Stimulated activated CD8-positive, alpha-beta memory T cell treated with anti-CD3 and anti-CD28 coated beads, Interleukin-4, amount 100 ng/mL, for 24 hours (primary cell): Measurements from ENCODE around the gene GNB5.
"Not testable (repeated sequence)": the region's sequence is repeated elsewhere in the genome, so short reads cannot be mapped to it uniquely, and the experiment has no call there.

ENCODE experiments used
- DNase-seq: peaks from one replicate; pipeline ENCODE4 v3.0.0-alpha.2; 2020; ENCODE audit warnings: low read depth

Gene GNB5

DNA sequence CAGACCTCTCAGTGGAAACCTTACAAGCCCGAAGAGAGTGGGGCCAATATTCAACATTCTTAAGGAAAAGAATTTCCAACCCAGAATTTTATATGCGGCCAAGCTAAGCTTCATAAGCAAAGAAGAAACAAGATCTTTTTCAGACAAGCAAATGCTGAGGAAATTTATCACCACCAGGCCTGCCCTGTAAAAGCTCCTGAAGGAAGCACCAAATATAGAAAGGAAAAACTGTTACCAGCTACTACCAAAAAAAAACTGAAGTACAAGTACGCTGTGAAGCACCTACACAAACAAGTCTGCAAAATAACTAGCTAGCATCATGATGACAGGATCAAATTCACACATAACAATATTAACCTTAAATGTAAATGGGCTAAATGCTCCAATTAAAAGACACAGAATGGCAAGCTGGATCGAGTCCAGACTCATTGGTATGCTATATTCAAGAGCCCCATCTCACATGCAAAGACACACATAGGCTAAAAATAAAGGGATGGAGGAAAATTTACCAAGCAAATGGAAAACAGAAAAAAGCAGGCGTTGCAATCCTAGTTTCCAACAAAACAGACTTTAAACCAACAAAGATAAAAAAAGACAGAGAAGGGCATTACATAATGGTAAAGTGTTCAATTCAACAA lies 25.6 kb downstream of the GNB5 start:
- DNase-seq, result not testable (repeated sequence)

DNA sequence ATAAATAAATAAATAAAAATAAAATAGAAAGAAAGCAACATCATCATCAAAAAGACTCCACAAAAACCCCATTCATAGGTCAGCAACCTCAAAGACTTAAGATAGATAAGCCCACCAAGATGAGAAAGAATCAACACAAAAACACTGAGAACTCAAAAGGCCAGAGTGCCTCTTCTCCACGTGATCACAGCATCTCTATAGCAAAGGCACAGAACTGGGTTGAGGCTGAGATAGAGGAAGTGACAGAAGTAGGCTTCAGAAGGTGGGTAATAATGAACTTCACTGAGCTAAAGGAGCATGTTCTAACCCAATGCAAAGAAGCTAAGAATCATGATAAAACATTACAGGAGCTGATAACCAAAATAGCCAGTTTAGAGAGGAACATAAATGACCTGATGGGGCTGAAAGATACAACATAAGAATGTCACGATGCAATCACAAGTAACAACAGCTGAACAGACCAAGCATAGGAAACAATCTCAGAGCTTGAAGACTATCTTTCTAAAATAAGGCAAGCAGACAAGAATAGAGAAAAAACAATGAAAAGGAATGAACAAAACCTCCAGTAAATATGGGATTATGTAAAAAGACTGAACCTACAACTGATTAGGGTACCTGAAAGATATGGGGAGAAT lies 26.4 kb downstream of the GNB5 start:
- no peak for DNase-seq

DNA sequence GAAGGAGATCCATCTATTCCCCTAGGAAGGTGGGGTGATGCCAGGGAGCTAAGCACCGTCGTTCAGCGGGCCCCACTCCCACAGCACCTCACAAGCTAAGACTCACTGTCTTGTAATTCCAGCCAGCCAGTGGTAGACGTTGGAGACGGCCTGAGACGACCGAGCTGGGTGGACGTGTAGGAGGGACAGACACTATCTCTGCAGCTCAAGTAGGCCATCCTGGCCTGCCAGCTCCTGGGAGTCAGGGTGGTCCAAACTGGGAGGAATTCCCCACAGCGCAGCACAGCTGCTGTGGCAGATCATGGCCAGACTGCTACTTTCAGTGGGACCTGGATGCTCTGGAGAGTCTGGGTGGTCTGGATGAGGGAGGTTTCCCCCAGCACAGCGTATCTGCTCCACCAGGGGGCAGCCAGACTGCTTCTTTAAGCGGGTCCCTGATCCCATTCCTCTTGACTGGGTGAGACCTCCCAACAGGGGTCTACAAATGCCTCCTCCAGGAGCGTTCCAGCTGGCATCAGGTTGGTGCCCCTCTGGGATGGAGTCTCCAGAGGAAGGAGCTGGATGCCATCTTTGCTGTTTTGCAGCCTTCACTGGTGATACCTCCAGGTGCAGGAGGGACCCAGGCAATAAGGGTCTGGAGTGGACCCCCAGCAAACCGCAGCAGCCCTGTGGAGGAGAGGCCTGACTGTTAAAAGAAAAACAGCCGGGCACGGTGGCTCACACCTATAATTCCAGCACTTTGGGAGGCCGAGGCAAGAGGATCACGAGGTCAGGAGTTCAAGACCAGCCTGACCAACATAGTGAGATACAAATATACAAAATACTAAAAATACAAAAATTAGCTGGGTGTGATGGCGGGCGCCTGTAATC lies 27.6 kb downstream of the GNB5 start:
- no peak for DNase-seq

DNA sequence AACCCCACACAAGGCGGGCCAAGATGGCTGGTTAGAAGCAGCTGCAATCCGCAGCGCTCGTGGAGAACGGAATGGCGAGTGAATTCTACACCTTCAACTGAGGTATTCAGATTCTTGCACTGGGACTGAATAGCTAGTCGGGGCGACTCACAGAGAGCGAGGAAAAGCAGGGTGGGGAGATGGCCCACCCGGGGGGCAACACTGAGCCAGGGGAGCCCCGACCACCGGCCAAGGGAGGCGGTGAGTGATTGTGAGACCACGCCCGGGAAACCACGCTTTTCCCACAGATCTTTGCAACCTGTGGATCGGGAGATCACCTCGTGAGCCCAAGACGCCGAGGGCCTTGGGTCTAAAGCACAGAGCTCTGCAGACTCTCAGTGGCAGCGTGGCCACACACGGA lies 28.3 kb downstream of the GNB5 start:
- no peak for DNase-seq

DNA sequence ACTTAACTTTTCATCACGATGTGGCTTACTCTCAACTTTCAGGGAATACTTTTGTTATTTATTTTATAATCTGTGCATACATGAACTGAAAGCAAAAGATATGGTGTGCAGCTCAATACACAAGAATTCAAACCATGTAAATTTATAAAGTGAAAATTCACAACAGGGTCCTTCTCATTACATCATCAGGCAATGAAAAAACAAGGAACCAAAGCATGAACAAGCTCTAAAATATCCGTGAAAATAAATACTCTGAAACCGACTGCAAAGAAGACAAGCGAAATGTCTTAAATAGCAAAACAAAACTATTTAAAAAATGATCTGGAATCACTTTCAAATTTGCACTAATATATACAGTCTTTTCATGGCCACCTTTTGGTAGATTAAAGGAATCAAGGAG lies 28.9 kb downstream of the GNB5 start:
- DNase-seq, result no peak

DNA sequence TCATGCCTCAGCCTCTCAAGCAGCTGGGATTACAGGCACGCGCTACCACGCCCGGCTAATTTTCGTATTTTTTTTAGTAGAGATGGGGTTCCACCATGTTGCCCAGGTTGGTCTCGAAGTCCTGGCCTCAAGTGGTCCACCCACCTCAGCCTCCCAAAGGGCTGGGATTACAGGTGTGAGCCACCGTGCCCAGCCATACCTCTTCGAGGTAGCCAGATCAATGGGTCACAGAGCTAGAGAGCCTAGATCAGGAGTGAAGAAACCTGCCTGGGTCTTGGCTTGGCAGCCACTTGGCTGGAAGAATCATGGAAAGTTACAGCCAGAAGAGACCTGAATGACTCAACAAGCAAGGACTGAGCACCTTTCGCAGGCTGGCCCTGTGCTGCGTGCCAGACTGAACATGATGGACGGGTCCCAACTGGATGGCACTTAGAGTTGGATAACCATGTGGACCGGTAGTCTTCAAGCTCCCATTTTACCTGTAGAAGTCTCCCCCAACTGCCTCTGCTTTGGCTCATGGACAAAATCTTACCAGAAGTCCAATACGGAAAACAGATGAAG lies 29.7 kb downstream of the GNB5 start:
- no peak for DNase-seq

DNA sequence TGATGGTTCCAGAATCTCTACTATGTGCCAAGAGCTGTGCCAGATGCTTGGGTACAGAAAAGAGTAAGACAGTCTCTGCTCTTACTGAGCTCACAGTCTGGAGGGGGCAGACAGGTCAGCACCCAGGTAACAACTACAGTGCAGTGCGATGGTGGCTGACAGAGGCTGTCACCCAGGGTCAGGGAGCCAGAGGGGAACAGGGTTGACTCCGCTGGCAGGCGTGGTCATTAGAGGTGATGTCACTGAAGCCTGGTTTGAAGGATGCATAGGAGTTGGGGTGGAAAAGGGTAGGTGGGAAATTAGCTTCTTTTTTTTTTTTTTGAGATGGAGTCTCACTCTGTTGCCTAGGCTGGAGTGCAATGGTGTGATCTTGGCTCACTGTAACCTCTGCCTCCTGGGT lies 31.5 kb downstream of the GNB5 start:
- no peak for DNase-seq

DNA sequence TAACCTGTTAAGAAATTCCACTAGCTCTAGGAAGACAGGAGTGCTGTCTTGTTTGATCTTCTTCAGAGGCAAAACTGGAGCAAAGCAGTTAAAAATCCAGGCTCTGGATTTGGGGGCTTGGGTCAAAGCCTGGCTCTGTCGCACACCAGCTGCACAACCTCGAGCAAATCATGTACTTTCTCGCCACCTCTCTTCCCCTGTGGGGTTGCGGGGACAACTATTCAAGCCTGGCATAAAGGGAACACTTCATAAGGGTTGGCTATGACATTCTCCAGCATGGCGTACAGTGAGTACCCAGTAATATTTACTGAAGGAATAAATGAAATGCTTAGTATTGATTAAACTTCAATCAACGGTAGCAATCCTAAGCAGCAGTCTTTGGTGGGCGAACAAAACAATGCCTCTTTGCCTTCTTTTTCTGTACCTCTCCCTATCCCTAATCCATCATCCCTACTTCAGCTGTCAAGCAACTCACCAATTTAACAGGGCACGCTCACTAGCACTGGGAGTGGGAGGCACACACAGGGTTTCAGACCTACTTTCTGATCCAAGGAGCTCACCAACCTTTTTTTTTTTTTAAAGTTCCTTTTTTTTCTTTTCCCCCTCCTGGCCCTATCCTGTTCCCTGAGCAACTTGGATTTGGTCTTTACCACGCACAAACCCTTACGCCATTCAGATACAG lies 33.0 kb downstream of the GNB5 start:
- no peak for DNase-seq

DNA sequence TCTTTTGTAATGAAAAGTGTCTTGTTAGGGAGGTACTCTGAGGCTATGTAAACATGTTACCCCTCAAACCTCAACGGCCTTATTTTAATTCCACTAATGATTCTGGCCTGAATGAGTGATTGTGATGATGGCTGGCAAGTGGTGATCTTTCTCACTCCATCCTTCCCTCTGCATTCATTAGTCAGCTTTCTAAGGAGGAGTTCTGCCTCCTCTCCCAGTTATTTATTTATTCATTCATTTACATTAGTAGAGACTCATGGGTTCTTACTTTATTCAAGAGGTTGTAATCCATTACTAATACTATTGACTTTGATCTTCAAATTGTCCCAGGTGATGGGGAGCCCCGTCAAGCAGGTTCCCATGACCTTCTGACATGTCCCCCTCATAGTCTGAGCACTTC lies 35.3 kb downstream of the GNB5 start:
- no peak for DNase-seq

DNA sequence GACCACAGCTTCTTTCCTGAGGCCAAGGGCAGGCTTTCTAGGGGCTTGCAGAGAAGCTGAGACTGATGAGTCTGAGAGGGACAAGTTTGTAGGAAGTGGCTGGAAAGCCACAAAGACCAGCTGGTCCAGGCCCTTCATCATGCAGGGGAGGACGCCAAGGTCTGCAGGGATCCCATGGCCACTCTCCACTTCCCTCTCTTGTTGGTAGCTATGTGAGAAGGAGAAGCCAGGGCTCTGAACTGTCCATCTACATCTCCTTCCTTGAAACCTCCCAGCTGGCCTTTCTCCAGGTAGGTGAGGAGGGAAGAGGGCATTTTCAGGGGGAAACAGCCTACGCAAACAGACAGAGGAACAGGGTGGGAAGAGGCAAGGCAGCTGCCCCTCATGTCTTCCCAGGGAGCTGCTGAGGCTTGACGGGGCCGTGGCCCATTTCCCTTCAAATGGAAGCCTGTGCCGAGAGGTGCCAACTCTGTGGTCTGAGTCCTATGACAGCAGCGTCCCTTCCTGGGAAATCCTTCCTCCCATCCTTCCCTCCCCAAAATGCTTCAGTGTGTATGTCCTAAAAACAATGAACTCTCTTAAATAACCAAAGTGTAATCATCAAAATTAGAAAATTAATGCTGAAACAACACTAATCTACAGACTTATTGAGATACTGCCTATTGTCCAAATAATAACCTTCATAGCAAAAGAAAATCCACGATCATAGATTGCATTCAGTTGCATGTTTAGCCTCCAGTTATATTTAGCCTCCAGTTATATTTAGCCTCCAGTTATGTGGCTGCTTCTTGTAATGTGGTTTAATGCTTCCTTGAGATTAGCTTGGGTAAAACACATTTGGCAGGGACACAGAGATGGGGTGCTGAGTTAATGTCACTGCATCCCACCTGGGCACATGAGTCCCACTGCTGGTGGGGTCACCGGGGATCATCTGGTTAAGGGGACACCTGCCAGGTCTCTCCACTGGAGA lies 36.0 kb downstream of the GNB5 start:
- DNase-seq, result no peak

DNA sequence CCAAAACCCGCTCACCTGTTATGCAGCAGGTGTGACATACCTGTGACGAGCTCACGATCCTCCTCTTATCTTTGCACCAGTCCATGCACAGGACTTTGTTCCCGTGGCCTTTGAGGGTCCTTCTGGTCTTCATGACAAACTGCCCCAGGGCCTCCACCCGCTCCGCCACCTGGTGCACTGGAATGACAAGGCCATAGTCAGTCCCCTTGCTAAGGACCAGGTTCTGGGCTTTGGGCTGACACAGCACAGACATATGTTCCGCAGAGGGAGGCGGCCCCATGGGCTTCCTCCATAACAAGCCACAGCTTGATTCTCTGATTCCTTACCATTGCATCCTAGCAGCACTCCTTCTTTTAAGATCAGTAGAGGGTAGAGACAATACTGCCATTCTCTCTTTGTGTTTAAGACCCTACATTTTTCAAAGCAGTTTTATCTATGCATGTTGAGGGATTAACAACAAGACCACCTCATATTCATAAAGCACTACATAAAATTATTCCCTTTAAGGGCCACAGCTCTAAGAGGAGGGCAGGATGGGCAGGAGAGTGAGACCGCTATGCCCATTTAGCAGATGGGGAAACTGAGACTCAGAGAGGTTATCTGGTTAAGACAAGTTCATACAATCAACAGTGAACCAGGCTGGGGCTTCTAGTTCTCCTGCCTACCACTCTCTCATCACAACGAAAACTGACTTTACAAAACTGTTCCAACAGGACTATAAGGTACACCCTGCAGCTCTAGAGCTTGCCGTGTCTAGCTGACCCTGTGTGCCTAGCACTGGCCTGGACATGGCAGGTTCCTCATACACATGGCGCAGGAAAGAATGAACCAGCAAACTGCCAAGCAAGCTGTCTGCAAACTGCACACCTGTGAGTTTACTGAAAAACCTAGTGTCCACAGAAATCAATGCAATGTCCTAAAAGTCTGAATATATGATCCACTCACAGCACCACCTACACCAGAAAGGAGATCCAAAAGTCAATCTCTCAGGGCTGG lies 37.0 kb downstream of the GNB5 start:
- no peak for DNase-seq

DNA sequence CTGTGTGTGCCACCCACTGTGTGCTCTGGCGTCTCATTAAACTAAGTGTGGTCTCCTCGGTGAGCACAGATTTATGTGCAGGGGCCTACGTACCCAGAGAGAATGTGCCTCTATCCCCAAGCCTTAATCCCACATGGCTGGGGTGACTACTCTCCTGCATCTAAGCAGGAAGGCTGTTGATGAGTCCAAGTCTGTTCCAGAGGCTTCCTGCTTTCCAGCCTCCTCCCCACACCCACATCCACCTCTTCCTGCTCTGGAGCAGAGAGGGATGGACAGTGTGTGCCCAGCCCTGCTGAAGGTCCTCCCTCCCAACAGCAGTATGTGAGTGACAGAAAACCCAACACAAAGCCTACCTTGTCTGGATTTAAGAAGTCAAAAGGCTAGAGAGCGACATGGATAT lies 39.8 kb downstream of the GNB5 start:
- no peak for DNase-seq

DNA sequence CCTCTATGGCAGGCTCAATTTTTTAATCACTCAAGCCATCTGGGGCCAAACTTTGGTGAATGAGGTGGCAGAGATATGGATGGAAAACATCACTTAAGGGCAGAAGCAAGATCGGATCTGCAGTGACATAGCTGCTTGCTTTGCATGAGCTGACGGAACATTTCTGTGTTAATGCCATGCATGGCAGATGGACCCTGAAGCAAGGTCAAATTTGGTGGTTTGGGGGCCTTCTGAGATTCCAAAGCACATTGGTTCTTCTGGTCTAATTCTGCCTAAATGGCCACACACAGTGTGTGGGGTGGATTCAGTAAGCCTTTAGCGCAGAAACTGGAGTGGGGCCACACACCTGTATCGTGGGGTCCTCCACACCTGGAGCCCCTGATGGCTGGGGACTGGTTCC lies 40.3 kb downstream of the GNB5 start:
- no peak for DNase-seq

DNA sequence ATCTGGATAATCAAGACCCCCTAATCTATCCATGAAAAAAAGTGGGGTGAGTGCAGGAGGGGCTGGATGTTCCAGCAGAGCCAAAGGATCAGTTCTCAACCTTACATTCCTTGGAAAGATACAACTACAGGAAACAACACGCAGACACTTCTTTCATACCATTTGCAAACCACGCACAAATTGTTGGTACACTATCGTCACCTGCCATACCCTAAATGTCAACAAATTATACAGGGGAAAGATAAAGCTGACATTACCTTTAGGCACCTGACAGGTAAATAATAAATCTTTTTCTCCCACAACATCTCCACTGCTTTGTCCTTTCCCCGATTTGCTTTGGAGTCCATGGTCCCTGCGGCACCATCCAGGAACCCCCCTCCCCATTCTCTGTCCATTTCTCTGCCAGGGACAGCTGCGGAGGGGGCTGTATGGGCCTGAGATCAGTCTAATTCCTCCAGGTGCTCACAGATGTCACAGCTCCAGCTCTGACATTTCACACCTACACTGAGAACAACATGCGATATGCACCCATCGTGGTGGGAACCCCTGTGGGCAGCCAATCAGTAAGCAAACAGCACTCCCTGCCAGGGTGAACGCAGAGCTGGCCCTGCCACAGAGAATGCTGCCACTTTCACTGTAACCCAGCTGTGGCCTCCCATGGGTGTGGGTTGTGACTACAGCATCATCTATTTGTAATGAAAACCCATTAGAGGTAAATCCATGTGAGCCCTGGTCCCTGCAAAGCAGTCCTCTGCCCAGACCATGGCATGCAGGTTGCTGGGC lies 41.0 kb downstream of the GNB5 start:
- DNase-seq, result no peak

DNA sequence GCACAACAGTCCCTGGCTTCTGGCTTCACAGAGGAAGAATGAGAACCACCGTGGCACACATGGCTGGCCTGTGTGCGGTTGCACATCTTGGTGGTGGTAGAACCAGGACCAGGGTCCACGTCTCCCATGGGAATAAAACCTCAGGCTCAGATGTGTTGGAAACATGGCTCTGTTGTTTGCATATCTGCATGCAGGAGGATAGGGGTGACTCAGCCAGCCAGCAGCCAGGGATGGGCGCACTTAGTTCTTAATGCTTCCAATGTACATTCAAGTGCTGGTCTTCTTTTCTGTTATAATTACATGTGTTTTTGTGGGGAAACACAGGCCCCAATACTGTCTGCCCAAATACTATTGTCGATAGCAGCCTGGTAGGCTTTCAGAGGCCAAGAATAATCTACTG lies 42.8 kb downstream of the GNB5 start:
- no peak for DNase-seq

DNA sequence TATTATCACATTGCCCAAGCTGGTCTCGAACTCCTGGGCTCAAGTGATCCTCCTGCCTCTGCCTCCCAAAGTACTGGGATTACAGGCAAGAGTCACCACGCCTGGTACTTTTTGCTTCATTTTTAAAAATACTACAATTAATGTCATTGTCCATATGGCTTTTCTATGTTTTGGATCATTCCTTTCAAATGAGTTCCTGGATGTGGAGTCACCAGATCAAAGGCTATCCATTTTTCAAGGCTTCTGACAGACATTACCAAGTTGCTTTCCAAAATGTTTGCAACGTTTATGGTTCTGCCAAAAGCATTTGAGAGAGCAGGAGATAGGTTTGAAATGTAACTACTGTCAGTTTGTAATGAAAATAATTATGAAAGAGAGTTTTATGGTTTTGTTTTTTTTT lies 44.4 kb downstream of the GNB5 start:
- DNase-seq, result no peak

DNA sequence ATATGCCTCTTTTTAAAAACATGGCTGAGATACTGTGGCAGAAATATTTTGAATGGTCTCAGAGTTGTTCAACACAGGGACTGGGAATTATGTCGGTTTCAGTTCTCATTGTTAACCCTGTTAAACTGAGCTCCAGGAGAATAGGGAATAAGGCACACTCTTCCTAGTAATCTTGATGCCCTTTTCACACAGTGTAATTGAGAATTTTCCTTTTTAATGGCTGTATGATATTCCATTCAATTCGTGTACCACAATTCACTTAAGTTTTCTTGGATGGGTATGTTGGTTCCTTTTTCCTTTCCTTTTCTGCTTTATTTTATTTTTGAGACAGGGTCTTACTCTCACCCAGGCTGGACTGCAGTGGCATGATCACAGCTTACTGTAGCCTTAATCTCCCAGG lies 44.9 kb downstream of the GNB5 start:
- DNase-seq, result no peak

DNA sequence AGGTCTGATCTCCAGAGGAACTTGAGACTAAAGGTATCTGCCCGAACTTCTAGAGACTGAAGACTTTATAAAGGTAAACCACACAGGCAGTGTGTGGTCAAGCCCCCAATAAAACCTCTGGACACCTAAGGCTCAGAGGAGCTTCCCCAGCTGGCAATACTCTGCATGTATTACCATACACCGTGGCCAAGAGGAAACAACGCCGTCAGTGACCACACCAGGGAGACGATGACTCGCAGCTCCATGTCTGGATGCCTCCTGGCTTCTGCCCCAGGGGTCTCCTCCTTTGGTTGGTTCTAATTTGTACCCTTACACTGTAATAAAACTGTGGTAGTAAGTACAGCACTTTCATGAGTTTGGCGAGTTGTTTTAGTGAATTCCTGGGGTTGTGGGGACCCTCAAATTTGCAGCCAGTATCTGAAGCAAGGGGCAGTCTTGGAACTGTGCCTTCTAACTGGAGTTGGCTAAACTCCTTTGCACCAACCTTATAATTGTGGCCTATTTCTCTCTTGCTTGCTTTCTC lies 46.5 kb downstream of the GNB5 start:
- DNase-seq, result no peak

DNA sequence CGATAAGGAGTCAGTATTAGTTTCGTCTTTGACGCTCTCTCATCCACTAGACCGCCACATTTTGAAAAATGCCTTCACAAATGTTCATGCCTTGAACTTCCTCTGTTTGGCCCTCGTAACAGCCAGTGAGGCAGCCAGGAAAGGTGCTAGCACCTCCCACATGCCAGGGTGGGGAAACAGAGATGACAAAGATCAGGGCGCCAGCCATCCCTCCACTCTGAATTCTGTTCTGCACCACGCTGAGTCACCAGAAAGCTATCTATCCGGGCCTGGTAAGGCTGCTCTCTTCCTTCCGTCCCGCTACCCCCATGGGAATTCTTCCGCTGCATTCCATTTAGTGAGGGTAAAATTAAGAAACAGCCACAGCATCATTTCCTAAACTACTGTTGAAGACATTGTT lies 47.3 kb downstream of the GNB5 start:
- no peak for DNase-seq
